Mesenchymal stem cell (in vitro differentiated cells and primary cell): ENCODE data around the gene RMDN3.

Source experiments
- DNase-seq: peaks from one replicate; pipeline ENCODE4 v3.0.0-alpha.2; 2013
- H2AFZ ChIP-seq: one replicate; pipeline ENCODE4 v1.6.1; 2013; ENCODE audit warnings: low read depth, mild to moderate bottlenecking, control low read depth, inconsistent platforms, low read length, moderate library complexity
- H2AK5ac ChIP-seq: 2 replicates; pipeline ENCODE4 v1.6.1; 2013; ENCODE audit warnings: low read length, moderate library complexity, mild to moderate bottlenecking, inconsistent platforms; ENCODE audit not compliant: severe bottlenecking
- H2BK120ac ChIP-seq: one replicate; pipeline ENCODE4 v1.6.1; 2013; ENCODE audit warnings: low read depth, mild to moderate bottlenecking, inconsistent platforms, low read length, moderate library complexity
- H2BK12ac ChIP-seq, 2 experiments: one replicate each; pipeline ENCODE4 v1.6.1; 2013; ENCODE audit warnings: inconsistent platforms in 2 of 2, low read length in 2 of 2, mild to moderate bottlenecking in 2 of 2, moderate library complexity in 2 of 2, control low read depth in 1 of 2
- H2BK15ac ChIP-seq: one replicate; pipeline ENCODE4 v1.6.1; 2013; ENCODE audit warnings: mild to moderate bottlenecking, low read depth, inconsistent platforms; ENCODE audit not compliant: poor library complexity, severe bottlenecking
- H2BK5ac ChIP-seq: 2 replicates; pipeline ENCODE4 v1.6.1; 2013; ENCODE audit warnings: low read depth, mild to moderate bottlenecking, low read length, control low read depth, inconsistent platforms; ENCODE audit not compliant: poor library complexity, severe bottlenecking
- H3K14ac ChIP-seq, 2 experiments: one replicate each; pipeline ENCODE4 v1.6.1; 2013; ENCODE audit warnings: inconsistent platforms in 2 of 2, low read length in 2 of 2, control low read depth in 1 of 2, mild to moderate bottlenecking in 1 of 2, moderate library complexity in 1 of 2
- H3K18ac ChIP-seq, 2 experiments: one replicate each; pipeline ENCODE4 v1.6.1; 2013; ENCODE audit warnings: inconsistent platforms in 2 of 2, low read length in 2 of 2, control low read depth in 1 of 2, low read depth in 1 of 2, mild to moderate bottlenecking in 1 of 2
- H3K23ac ChIP-seq, 2 experiments: one replicate each; pipeline ENCODE4 v1.6.1; 2013; ENCODE audit warnings: inconsistent platforms in 2 of 2, low read length in 2 of 2, mild to moderate bottlenecking in 2 of 2, moderate library complexity in 2 of 2, control low read depth in 1 of 2
- H3K27ac ChIP-seq: 2 replicates; pipeline ENCODE4 v1.5.1; 2013; ENCODE audit warnings: mild to moderate bottlenecking, moderate library complexity, low read length, control low read depth, inconsistent platforms; ENCODE audit not compliant: poor library complexity, severe bottlenecking
- H3K27me3 ChIP-seq, 2 experiments: 2 replicates each; pipeline versions ENCODE4 v1.6.1 to v1.7.0; 2013; ENCODE audit warnings: low read length in 2 of 2, mild to moderate bottlenecking in 2 of 2, moderate library complexity in 2 of 2, control low read depth in 1 of 2, inconsistent platforms in 1 of 2; ENCODE audit not compliant: control insufficient read depth in 1 of 2, insufficient read depth in 1 of 2
- H3K36me3 ChIP-seq, 2 experiments: 2 replicates each; pipeline versions ENCODE4 v1.6.1 to v1.7.0; 2013; ENCODE audit warnings: low read length in 2 of 2, control low read depth in 1 of 2, inconsistent platforms in 1 of 2, low read depth in 1 of 2, mild to moderate bottlenecking in 1 of 2; ENCODE audit not compliant: insufficient read depth in 2 of 2, control insufficient read depth in 1 of 2
- H3K4ac ChIP-seq, 2 experiments: one replicate each; pipeline ENCODE4 v1.6.1; 2013; ENCODE audit warnings: inconsistent platforms in 2 of 2, low read length in 2 of 2, mild to moderate bottlenecking in 2 of 2, moderate library complexity in 2 of 2, control low read depth in 1 of 2, low read depth in 1 of 2
- H3K4me1 ChIP-seq: 2 replicates; pipeline ENCODE4 v1.6.1; 2013; ENCODE audit warnings: low read depth, low read length, control low read depth; ENCODE audit not compliant: control insufficient read depth, insufficient read depth
- H3K4me2 ChIP-seq: 2 replicates; pipeline ENCODE4 v1.6.1; 2013; ENCODE audit warnings: low read length, mild to moderate bottlenecking, inconsistent platforms; ENCODE audit not compliant: poor library complexity, severe bottlenecking
- H3K4me3 ChIP-seq, 2 experiments: 2 replicates each; pipeline versions ENCODE4 v1.5.1 to v1.7.0; 2013; ENCODE audit warnings: low read length in 2 of 2, mild to moderate bottlenecking in 2 of 2, control low read depth in 1 of 2, low read depth in 1 of 2; ENCODE audit not compliant: insufficient read depth in 1 of 2
- H3K79me1 ChIP-seq: replicated peaks from 2 replicates; pipeline ENCODE4 v1.6.1; 2013; ENCODE audit warnings: mild to moderate bottlenecking, control low read depth, low read length, inconsistent platforms; ENCODE audit not compliant: poor library complexity, severe bottlenecking
- H3K9ac ChIP-seq: 2 replicates; pipeline ENCODE4 v1.7.0; 2013; ENCODE audit warnings: mild to moderate bottlenecking, low read length, moderate library complexity
- H3K9me3 ChIP-seq: 2 replicates; pipeline ENCODE4 v1.7.0; 2013; ENCODE audit warnings: mild to moderate bottlenecking, low read length; ENCODE audit not compliant: control insufficient read depth
- H4K8ac ChIP-seq: one replicate; pipeline ENCODE4 v1.6.1; 2013; ENCODE audit warnings: inconsistent platforms, mild to moderate bottlenecking, low read length, moderate library complexity
- H4K91ac ChIP-seq: one replicate; pipeline ENCODE4 v1.6.1; 2013; ENCODE audit warnings: mild to moderate bottlenecking, low read length, inconsistent platforms
- WGBS: methylation state at CpG from one replicate; pipeline ENCODE4 v1.1.7; 2013; ENCODE audit warnings: mixed read lengths; 5-methylcytosine and 5-hydroxymethylcytosine counted together

Gene RMDN3

GRCh38 chr15:40721701-40722100 lies 33.4 kb downstream of the RMDN3 start:
- no peak overlapping the region for H2AK5ac ChIP-seq
- no peak overlapping the region for H2BK12ac ChIP-seq
- H3K4me2 ChIP-seq = no peak overlapping the region
- H2BK5ac ChIP-seq = no peak overlapping the region
- DNase-seq = no peak
- H2AFZ ChIP-seq = no peak overlapping the region
- peaks cover 0 to 11% of the 10 kb centered on the region in 2 experiments for H3K36me3 ChIP-seq
- no peak overlapping the region for H3K18ac ChIP-seq
- no peak overlapping the region for H3K4ac ChIP-seq
- no peak overlapping the region for H3K14ac ChIP-seq
- H3K27ac ChIP-seq = no peak overlapping the region
- H3K79me1 ChIP-seq = no peaks in the 10 kb centered on the region
- H3K23ac ChIP-seq = no peak overlapping the region
- WGBS = 100% methylated on average over 1 of the region's 1 CpG
- no peaks in the 10 kb centered on the region for H3K4me1 ChIP-seq
- H3K27me3 ChIP-seq = no peaks in the 10 kb centered on the region
- no peak overlapping the region for H2BK120ac ChIP-seq
- no peak overlapping the region for H2BK15ac ChIP-seq
- no peak overlapping the region for H4K91ac ChIP-seq
- no peak overlapping the region for H3K9ac ChIP-seq
- H3K9me3 ChIP-seq = no peaks in the 10 kb centered on the region
- no peak overlapping the region for H3K4me3 ChIP-seq
- H4K8ac ChIP-seq = no peak overlapping the region

DNA sequence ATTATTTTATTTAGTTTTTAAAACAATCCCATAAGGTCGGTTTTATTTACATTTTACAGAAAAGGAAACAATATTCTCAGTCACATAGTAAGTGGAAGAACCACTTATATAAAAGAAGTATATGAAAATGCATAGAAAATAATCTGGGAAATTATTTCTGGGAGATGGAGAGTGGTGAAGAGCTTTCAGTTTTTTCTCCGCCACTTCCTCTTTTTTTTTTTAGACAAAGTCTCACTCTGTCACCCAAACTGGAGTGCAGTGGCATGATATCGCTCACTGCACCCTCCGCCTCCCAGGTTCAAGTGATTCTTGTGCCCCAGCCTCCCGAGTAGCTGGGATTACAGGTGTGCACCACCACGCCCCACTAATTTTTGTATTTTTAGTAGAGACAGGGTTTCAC lies 38.9 kb downstream of the RMDN3 start:
- H2BK12ac ChIP-seq = no peak overlapping the region
- H2BK5ac ChIP-seq = no peak overlapping the region
- H3K79me1 ChIP-seq = no peaks in the 10 kb centered on the region
- no peak overlapping the region for H4K8ac ChIP-seq
- H2AK5ac ChIP-seq = no peak overlapping the region
- no peak for DNase-seq
- no peak overlapping the region for H3K23ac ChIP-seq
- no peak overlapping the region for H2AFZ ChIP-seq
- H3K9ac ChIP-seq = no peak overlapping the region
- peaks cover 0 to 14% of the 10 kb centered on the region in 2 experiments for H3K36me3 ChIP-seq
- H3K4me3 ChIP-seq = no peak overlapping the region
- H3K18ac ChIP-seq = no peak overlapping the region
- H3K4me2 ChIP-seq = no peak overlapping the region
- no peak overlapping the region for H2BK120ac ChIP-seq
- H3K14ac ChIP-seq = no peak overlapping the region
- H3K27me3 ChIP-seq = no peaks in the 10 kb centered on the region
- H3K4ac ChIP-seq = no peak overlapping the region
- 100% methylated on average over 5 of the region's 6 CpGs for WGBS
- H3K9me3 ChIP-seq = no peaks in the 10 kb centered on the region
- no peak overlapping the region for H4K91ac ChIP-seq
- no peaks in the 10 kb centered on the region for H3K4me1 ChIP-seq
- H2BK15ac ChIP-seq = no peak overlapping the region
- H3K27ac ChIP-seq = no peak overlapping the region

- H3K9ac ChIP-seq = no peak overlapping the region
- H3K18ac ChIP-seq = no peak overlapping the region
- no peak overlapping the region for H2AFZ ChIP-seq
- no peak overlapping the region for H2BK120ac ChIP-seq
- H2BK5ac ChIP-seq = no peak overlapping the region
- no peak overlapping the region for H3K23ac ChIP-seq
- H3K4ac ChIP-seq = no peak overlapping the region
- H3K4me1 ChIP-seq = no peaks in the 10 kb centered on the region
- H2AK5ac ChIP-seq = no peak overlapping the region
- H3K14ac ChIP-seq = no peak overlapping the region
- no peaks in the 10 kb centered on the region for H3K9me3 ChIP-seq
- H3K36me3 ChIP-seq = peaks cover 0 to 13% of the 10 kb centered on the region in 2 experiments
- 100% methylated on average over 1 of the region's 2 CpGs for WGBS
- H3K4me3 ChIP-seq = no peak overlapping the region
- no peak overlapping the region for H4K8ac ChIP-seq
- H3K4me2 ChIP-seq = no peak overlapping the region
- no peaks in the 10 kb centered on the region for H3K27me3 ChIP-seq
- no peak for DNase-seq
- no peaks in the 10 kb centered on the region for H3K79me1 ChIP-seq
- no peak overlapping the region for H2BK15ac ChIP-seq
- no peak overlapping the region for H3K27ac ChIP-seq
- no peak overlapping the region for H4K91ac ChIP-seq
- H2BK12ac ChIP-seq = no peak overlapping the region
Observed at GRCh38 chr15:40714144-40714543, 40.9 kb downstream of the RMDN3 start.

GRCh38 chr15:40706121-40706520 lies 48.9 kb downstream of the RMDN3 start:
- 92% methylated on average over 2 of the region's 2 CpGs for WGBS

More at GRCh38 chr15:40706121-40706520, 48.9 kb downstream of the RMDN3 start:
- Histone ChIP-seq H3K4me3 (no peak overlapping the region), H4K91ac (no peak overlapping the region), H2BK5ac (no peak overlapping the region), H3K79me1 (no peaks in the 10 kb centered on the region), H3K4me2 (no peak overlapping the region), H3K4me1 (no peaks in the 10 kb centered on the region), H2AK5ac (no peak overlapping the region), H2BK120ac (no peak overlapping the region), H3K18ac (no peak overlapping the region), H3K9me3 (no peaks in the 10 kb centered on the region), H3K23ac (no peak overlapping the region), H3K14ac (no peak overlapping the region), H3K27ac (no peak overlapping the region), H3K4ac (no peak overlapping the region), H2AFZ (no peak overlapping the region), H2BK12ac (no peak overlapping the region), H2BK15ac (no peak overlapping the region), H3K36me3 (peaks cover 2 to 20% of the 10 kb centered on the region in 2 experiments), H4K8ac (no peak overlapping the region), H3K27me3 (no peaks in the 10 kb centered on the region), H3K9ac (no peak overlapping the region)
- DNase-seq = no peak
